ENCODE data around the gene PCDHGB6.
A peak's percentile ranks its signal among the peaks of the same experiment; 100 is the strongest.
"Not testable (repeated sequence)": the region's sequence is repeated elsewhere in the genome, so short reads cannot be mapped to it uniquely, and the experiment has no call there.

The PCDHGB6 gene

GRCh38 chr5:141389153-141390042 is 18.4 kb upstream of the PCDHGB6 start:
- no peak for DNase-seq

- DNase-seq, result no peak
These were observed 15.2 kb upstream of the PCDHGB6 start, which contains the start of gene PCDHGA8 for GRCh38 chr5:141392429-141393198. PCDHGA8 (plus strand) TSS chr5:141392633; CDS start chr5:141392814, 181 bp downstream.

- no peak for DNase-seq
These were observed 14.6 kb upstream of the PCDHGB6 start for GRCh38 chr5:141393267-141393666.

- not testable (repeated sequence) for DNase-seq
These were observed 13.2 kb upstream of the PCDHGB6 start for GRCh38 chr5:141394401-141395187.

- not testable (repeated sequence) for DNase-seq
These were observed 9.9 kb upstream of the PCDHGB6 start, which contains the start of gene PCDHGB5 for GRCh38 chr5:141397756-141398551. PCDHGB5 (plus strand) TSS chr5:141397947; CDS start chr5:141398128, 181 bp downstream.

- no peak for DNase-seq
These were observed 9.2 kb upstream of the PCDHGB6 start for GRCh38 chr5:141398608-141399007.

GRCh38 chr5:141399555-141400258 is 8.1 kb upstream of the PCDHGB6 start:
- DNase-seq, result no peak

- DNase-seq, result no peak
These were observed 5.1 kb upstream of the PCDHGB6 start, which contains the start of gene PCDHGA9 for GRCh38 chr5:141402553-141403243. PCDHGA9 (plus strand) TSS chr5:141402778; CDS start chr5:141402953, 175 bp downstream.

- no peak for DNase-seq
These were observed 4.4 kb upstream of the PCDHGB6 start for GRCh38 chr5:141403387-141403786.

- DNase-seq, result no peak
These were observed 1.9 kb downstream of the PCDHGB6 start for GRCh38 chr5:141409598-141410306.

GRCh38 chr5:141411575-141411974 is 3.8 kb downstream of the PCDHGB6 start:
- DNase-seq, result no peak

- peak; percentile 42 for DNase-seq
These were observed 5.2 kb downstream of the PCDHGB6 start, which contains the start of gene PCDHGA10 for GRCh38 chr5:141412854-141413539. PCDHGA10 (plus strand) TSS chr5:141412987; CDS start chr5:141413176, 189 bp downstream.

GRCh38 chr5:141413540-141414069 is 5.8 kb downstream of the PCDHGB6 start:
- no peak for DNase-seq

GRCh38 chr5:141414548-141415274 is 6.9 kb downstream of the PCDHGB6 start:
- DNase-seq, result not testable (repeated sequence)

- DNase-seq, result not testable (repeated sequence)
These were observed 7.4 kb downstream of the PCDHGB6 start for GRCh38 chr5:141415275-141415618.

GRCh38 chr5:141417494-141418172 is 9.8 kb downstream of the PCDHGB6 start, which contains the start of gene PCDHGB7:
PCDHGB7 (plus strand) TSS chr5:141417677; CDS start chr5:141417860, 183 bp downstream.
- not testable (repeated sequence) for DNase-seq
